ENCODE measurements around the gene MPG.

GRCh38 chr16:38941-39892, 38.8 kb upstream of the MPG start:
- no peak for TF ChIP-seq CTCF (IDR thresholded peaks at IDR 0.05)
- no peak for TF ChIP-seq EZH2 (IDR thresholded peaks at IDR 0.05; ENCODE audit: borderline replicate concordance, insufficient read depth, low read depth, low read length, poor library complexity, severe bottlenecking)
